GM06990 (cell line): ENCODE data around the gene TBC1D22A.

Source experiments
- DNase-seq: peaks from one replicate; pipeline ENCODE4 v3.0.0-alpha.2; 2011; ENCODE audit not compliant: insufficient read length; ENCODE audit errors: extremely low read depth
- H3K27me3 ChIP-seq: replicated peaks from 2 replicates; pipeline ENCODE4 v1.6.0; 2011; ENCODE audit warnings: low read length; ENCODE audit not compliant: control insufficient read depth, insufficient read depth
- H3K36me3 ChIP-seq: 2 replicates; pipeline ENCODE4 v1.5.1; 2011; ENCODE audit warnings: low read length; ENCODE audit not compliant: control insufficient read depth, insufficient read depth
- H3K4me3 ChIP-seq: replicated peaks from 2 replicates; pipeline ENCODE4 v1.5.1; 2011; ENCODE audit warnings: low read depth, mild to moderate bottlenecking, control low read depth, low read length
- CTCF ChIP-seq: IDR thresholded peaks from 2 replicates; pipeline ENCODE4 v1.5.1; 2011; ENCODE audit warnings: low read length, control low read depth, mild to moderate bottlenecking, inconsistent platforms; ENCODE audit not compliant: insufficient read depth, poor library complexity, severe bottlenecking

The TBC1D22A gene

GRCh38 chr22:46757104-46757503, 5.3 kb upstream of the TBC1D22A start:
- no peak for TF ChIP-seq CTCF
- DNase-seq: no peak
- H3K27me3 ChIP-seq: no peaks in the 10 kb centered on the region
- no peaks in the 10 kb centered on the region for H3K36me3 ChIP-seq
- no peak overlapping the region for H3K4me3 ChIP-seq

- no peaks in the 10 kb centered on the region for H3K27me3 ChIP-seq
- TF ChIP-seq CTCF: no peak
- DNase-seq: no peak
- no peak overlapping the region for H3K4me3 ChIP-seq
- no peaks in the 10 kb centered on the region for H3K36me3 ChIP-seq
Observed at GRCh38 chr22:46758121-46758520, 4.3 kb upstream of the TBC1D22A start.

GRCh38 chr22:46758867-46759290, 3.6 kb upstream of the TBC1D22A start:
- peak; percentile 81 for TF ChIP-seq CTCF
- H3K36me3 ChIP-seq: no peaks in the 10 kb centered on the region
- DNase-seq: no peak
- no peaks in the 10 kb centered on the region for H3K27me3 ChIP-seq
- no peak overlapping the region for H3K4me3 ChIP-seq

GRCh38 chr22:46761017-46761416, 1.4 kb upstream of the TBC1D22A start:
- H3K27me3 ChIP-seq: no peaks in the 10 kb centered on the region
- DNase-seq: no peak
- TF ChIP-seq CTCF: no peak
- H3K36me3 ChIP-seq: 0 out of 2 replicates have a peak, but pooled peaks cover 2% of the 10 kb centered on the region
- H3K4me3 ChIP-seq: peak overlapping the region; percentile 99

GRCh38 chr22:46761539-46762237, 762 bp upstream of the TBC1D22A start:
- DNase-seq: no peak
- H3K4me3 ChIP-seq: peak overlapping the region; percentile 99
- no peaks in the 10 kb centered on the region for H3K27me3 ChIP-seq
- peaks cover 5% of the 10 kb centered on the region; the same call in 1 of the 2 replicates for H3K36me3 ChIP-seq
- no peak for TF ChIP-seq CTCF

- peak; percentile 75 for DNase-seq
- no peaks in the 10 kb centered on the region for H3K27me3 ChIP-seq
- peak overlapping the region; percentile 99 for H3K4me3 ChIP-seq
- H3K36me3 ChIP-seq: peaks cover 5% of the 10 kb centered on the region; the same call in 1 of the 2 replicates
- no peak for TF ChIP-seq CTCF
Observed at GRCh38 chr22:46763051-46763705, 728 bp downstream of the TBC1D22A start.
